OCI-LY1 (cell line): ENCODE data around the gene FRMD3.

ENCODE experiments used
- CTCF ChIP-seq: fragments of 200-600 bp; sonication (generic), shearing (Covaris generic); IDR thresholded peaks from 2 replicates; pipeline ENCODE4 v1.5.1; 2017; ENCODE audit warnings: mild to moderate bottlenecking, antibody characterized with exemption, low read length, moderate library complexity, mixed read lengths
- EZH2 ChIP-seq: fragments of 200-600 bp; sonication (generic), shearing (Covaris generic); IDR thresholded peaks from 2 replicates; pipeline ENCODE4 v1.8.0; 2017; ENCODE audit warnings: borderline replicate concordance, mixed run types, mild to moderate bottlenecking, antibody characterized with exemption, low read length, moderate library complexity, mixed read lengths

GRCh38 chr9:83432877-83433550 lies 105.2 kb downstream of the FRMD3 start:
- no peak for TF ChIP-seq EZH2
- no peak for TF ChIP-seq CTCF
